NCI-H2107 treated with DMSO at 0.1 percent for 48 hours (cell line): ENCODE measurements around the gene ID4.

Source experiments
- DNase-seq: peaks from one replicate; lab custom pipeline; 2025; ENCODE audit not compliant: unreplicated experiment; lab: John Stamatoyannopoulos, UW

ID4 gene

DNA sequence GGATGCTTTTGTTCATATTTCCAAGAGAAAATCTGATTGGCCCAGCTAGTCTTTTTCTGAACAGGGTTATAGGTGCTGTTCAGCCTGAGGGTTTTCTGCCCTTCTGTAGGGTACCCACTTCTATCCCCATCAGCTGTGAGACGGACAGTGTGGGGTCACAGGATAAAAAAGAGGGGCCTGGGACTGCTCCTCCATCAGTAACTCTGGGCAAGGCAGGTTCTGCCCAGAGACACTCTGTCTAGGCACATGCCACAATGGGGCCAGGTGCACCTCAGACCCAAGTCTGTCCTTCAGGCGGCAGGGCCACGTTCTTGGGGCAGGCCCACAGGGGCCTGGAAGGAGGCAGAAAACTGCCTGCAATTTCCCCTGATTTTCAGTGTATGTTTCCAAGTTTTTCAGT lies 20.0 kb downstream of the ID4 start:
- DNase-seq = no peak

DNA sequence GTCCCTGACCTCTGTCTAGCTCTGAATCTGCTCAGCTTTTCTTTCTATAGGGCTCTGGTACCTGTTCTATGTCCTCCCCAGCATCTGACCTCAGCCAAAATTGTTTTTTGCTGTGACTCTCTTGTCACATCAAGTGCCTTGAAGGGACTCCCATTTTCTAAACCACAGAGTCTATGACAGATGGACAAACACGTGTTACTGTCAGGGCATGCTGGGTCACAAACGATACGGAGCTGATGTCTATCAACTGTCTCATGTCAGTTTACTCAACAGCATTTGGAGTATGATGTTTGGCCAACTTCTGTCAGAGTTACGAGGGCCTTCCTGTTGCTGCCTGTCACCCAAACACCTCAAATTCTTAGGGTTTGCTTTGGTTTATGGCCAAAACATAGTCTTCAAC lies 20.5 kb downstream of the ID4 start:
- DNase-seq = no peak

DNA sequence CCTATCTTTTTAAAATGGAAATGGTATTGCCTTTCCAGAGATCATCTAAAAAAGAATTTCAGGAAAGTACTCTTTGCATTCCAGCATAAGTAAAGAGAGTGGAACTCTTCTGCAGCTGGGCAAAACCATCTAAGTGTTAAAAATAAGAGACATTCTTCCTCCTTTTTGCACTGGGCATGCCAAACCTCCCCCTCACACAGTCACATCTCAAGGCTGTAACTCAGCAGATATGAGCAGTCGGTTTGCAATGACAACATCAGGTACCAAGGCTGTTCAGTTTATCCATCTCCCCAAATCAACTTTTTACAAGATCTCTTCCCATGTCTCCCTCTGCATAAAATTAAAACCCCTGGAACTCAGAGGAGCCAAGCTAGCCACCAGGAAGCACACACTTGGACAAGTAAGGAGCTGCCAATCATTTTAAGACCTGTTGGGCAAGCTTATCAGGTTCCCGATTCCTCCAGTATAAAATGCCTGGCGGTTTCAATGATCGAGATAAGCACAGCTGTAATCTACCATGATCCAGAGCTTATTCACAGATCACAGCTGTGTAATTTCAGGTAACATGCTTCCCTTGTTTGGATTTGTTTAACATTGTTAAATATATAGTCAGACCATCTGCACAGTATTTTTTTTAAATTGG lies 23.2 kb downstream of the ID4 start:
- DNase-seq = no peak

DNA sequence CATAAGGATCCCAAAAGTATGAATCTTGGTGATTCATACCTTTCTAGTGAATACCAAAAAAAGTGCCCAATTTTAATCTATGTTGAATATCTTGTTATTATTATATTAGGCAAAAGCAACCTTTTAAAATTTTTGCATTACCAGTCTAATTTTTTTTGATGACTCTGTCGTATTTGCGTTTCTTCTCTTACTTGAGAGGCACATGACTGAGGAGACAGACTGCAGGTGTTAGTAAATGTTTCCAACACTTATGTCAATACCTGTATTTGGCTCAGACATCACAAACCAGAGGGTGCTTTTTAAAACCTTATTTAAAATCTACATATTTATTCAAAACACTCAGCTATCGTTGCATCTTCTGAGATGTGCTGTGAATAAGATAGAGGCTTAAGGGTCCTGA lies 27.1 kb downstream of the ID4 start:
- no peak for DNase-seq

DNA sequence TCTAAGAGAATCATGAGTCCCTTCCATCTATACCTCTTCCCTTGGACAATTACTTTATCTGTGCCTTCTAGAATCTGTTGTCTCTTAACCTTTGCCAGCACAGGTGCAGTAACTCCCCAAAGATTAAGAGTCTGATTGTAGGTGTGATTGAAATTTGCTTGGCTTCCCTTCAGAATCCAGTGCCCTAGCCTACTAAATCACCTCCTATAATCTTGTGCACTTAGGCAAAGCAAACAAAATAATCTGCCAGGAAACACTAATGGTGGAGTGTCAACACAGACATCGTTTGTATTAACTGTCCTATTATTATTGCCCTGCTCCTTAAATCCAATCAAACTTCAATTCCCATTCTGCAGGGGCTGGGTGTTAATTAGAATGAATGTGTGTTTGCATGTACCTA lies 28.0 kb downstream of the ID4 start:
- DNase-seq = no peak

DNA sequence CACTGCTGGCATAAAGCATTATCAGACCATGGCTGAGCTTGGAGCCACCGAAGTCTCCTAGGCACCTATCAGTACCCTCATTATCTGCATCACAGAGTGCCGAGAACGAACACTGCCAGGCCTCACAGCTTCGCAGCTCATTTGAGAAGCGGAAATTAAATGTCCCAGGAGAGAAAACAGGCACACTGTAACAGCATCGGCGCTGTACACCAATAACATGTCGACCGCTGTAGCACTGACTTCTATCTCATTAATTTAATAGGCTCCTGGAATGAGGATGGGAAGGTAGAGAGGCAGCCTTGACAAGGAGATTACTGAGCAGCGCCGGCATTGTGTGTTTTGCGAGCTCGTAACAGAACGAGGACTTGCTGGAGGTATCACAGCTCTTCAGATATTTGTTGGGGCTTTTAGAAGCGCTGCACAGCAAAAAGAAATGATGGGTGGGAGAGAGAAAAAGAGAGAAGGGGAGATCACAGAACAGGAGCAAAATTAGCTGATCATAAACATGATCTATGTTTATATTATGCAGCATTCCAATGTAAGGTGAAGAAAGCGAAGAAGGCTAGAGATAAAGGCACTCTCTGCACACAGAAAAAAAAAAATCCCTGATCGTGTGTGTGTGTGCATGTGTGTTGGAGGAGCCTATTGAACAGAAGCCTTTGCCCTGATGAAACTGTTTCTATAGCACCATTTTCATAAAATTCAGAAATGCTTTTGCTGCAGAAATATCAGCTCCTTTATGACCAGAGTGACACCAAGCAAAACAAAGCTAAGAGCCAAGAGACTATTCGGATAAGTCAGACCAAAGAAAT lies 29.2 kb downstream of the ID4 start:
- DNase-seq = no peak

DNA sequence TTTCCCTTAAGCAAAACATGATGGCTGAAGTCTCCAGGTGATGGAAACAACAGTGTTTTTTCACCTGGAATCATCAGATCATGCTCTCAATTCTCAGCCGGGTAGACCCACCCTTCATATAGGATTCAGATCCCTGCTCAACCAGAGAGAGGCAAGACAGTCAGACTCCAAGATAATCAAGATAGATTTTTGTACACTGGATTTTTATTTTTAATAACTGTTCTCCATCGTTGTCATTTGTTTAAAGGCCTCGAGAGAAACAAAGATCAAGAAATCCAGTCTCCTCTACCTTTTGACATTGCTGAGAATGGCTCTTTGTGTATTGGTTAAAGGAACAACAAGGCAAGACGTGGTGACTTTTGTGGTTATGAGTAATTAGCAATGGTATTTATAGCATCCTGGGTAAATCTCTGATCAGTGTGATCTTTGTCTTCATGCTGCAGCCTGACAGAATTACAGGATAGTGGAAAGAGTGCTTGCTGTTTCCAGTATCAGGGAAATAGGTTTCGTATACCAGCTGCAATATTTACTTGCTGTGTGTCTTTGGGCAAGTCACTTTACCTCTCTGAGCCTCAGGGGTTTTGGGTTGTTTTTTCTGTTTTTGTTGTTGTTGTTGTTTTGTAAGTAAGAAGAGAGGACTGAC lies 29.9 kb downstream of the ID4 start:
- no peak for DNase-seq

DNA sequence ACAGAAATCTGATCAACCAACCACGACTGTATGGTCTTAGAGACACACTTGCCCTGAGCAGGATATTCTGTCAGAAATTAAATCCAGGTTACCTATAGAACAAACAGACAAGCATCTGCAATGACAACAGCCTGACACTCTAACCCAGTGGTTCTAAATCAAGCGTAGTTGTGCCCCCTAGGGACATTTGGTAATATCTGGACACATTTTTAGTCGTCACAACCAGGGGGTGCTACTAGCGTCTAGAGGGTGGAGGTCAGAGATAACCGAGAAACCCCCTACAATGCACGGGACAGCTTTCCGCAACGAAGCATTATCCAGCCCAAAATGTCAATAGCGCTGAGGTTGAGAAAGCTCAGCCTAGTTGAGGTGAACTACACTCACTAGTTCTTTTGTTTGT lies 32.3 kb downstream of the ID4 start:
- DNase-seq = no peak

DNA sequence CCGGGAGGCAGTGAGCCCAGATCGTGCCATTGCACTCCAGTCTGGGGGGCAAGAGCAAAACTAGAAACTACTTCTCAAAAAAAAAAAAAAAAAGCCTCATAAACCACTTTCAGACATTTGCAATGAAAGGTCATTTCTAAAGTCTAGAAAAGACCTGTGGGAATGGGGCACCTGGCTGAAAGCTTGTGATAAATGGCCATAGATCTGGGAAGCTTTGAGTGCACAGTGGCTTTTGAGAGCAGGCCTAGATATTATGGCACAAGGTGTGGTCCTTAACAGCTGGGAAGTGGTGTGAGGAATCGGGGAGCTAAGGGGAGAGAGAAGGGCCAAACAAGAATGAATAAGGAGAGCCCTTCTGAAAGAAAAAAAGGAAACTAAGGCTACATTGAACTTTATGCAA lies 33.2 kb downstream of the ID4 start:
- DNase-seq = no peak

DNA sequence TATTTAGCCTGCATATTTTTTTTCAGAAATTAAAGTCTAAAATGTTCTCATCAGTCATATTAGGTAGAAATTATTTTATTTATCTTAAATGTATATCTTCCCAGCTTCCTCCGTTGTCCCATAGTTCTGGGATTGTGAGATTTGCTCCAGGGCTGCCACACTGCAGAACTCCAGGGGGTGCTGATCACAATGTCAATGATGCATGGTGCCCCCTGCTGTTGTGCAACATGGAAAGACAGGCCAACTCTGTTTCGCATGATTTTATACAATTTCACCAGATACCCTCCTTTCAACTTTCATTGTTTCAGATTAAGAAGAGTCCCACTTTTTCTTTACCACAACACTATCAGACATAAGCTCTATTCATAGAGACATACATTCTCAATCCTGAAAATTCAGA lies 35.9 kb downstream of the ID4 start:
- no peak for DNase-seq

DNA sequence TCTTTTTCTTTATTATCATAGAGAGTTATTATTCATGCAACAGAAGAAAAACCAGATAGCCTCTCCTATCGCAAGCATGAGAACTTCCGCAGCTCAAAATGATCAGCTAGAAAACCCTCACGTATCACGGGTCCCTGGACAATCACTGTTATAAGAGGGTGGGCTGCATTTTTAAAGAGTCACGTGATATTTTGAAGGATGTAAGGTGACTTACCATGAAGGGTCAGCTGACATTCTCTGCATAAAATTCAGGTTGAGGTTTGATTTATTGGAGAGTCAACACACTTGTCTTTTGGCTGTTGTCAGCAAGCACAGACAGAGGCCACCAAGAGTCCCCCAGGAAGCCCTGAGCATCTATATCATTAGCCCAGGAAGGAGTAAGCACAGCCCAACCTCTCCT lies 39.5 kb downstream of the ID4 start:
- DNase-seq = no peak

DNA sequence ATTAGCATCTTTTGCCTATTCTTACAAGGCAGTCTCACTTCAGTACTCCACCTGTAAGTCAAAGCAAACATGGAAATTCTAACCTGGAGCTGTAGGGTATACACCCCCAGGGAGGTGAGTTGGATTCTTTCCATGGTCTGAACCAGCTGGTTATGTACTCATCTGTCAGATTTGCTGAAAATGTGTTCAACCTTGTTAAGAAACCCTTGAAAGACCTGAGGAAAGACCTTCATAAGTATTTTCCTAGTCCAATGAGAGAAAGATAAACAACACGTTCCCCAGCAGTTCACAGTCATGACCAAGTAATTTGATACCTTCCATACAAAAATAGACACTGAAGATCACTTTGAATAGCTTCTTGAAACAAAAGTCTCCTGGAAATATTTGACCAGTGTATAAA lies 42.5 kb downstream of the ID4 start:
- DNase-seq = peak; percentile 68

DNA sequence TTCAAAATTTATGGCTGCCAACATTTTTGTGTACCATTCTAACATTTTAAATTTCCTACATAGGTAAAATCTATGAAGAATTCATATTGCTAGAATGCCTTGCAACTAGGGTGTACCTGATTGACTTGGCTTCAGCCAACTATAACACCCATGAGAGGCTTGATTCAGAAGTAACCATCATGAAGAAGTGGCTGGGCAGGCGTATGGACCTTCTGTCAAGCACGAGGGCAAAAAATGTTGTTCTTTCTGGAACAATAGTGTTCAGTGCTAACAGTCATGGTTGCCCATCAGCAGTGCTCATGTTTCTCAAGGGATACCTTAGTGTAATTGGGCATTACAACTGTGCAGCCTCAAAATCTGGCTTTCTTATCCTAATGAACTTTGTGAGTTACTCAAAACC lies 42.9 kb downstream of the ID4 start:
- peak; percentile 32 for DNase-seq

DNA sequence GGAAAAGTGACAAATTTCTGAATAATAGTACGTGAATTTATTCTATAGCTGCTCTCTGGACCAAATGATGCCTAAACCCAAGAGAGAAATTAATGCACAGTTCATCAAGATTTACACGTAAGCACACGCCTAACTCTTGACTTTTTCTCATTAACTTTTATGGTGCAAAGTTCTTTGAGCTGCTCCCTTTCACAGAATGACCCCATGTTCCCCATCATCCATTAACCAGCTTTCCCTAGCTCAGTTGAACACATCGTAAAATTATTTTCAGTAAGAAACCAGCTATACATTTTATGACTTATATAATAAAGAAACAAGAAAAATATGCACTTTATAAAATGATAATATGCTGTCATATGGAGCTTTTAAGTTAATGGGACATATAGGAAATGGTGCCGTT lies 54.3 kb downstream of the ID4 start:
- DNase-seq = no peak
